ENCODE results near the gene WDR86.

WDR86 gene

DNA sequence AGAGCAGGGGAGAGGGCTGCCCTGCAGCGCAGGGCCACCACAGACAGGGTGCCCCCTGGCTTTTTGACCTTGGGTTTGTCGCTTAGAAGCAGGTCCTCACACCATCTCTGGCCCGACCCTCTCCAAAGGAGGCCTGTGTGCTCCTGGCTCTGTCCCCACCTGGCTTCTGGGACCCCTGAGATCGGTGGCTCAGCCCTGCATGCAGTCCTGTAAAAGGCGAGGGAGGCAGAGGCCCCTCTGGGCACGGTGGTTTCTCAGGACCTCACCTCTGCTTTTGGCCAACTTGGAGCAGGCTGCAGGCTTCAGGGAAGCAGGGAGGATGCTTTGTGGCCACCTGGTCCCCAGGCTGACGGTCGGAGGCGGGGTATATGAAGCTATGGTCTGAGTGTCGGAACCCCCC is 21.4 kb downstream of the WDR86 start:
- no peak for ATAC-seq
- TF ChIP-seq CSDC2 (CRISPR knock-in tag; IDR thresholded peaks at IDR 0.05), result no peak
- TF ChIP-seq BACH2 (CRISPR knock-in tag; IDR thresholded peaks at IDR 0.05; ENCODE audit: borderline replicate concordance), result no peak
- TF ChIP-seq RARB (CRISPR knock-in tag; IDR thresholded peaks at IDR 0.05), result no peak
- TF ChIP-seq POU6F1 (CRISPR knock-in tag; IDR thresholded peaks at IDR 0.05; ENCODE audit: borderline replicate concordance, low read depth), result no peak
- no peak for TF ChIP-seq TCF4 (CRISPR knock-in tag; IDR thresholded peaks at IDR 0.05; ENCODE audit: borderline replicate concordance)
- TF ChIP-seq GLIS3 (CRISPR knock-in tag; IDR thresholded peaks at IDR 0.05), result no peak

DNA sequence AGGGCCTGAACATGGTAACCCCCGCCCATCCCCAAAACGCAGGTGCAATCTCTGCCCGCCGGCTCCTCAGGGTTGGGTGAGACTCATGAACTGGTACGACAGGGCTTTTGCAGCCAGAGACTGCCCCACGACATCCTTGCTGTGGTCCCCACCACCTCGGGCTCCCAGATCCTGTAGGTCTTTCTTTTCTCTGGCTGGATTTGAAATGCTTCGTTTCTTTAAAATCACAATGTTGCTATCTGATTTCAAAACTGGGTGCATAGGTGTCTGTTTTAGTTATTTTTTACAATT is 21.9 kb downstream of the WDR86 start:
- no peak for ATAC-seq

More for the DNA sequence above, 21.9 kb downstream of the WDR86 start:
- TF ChIP-seq POU6F1 (CRISPR knock-in tag; IDR thresholded peaks at IDR 0.05; ENCODE audit: borderline replicate concordance, low read depth), result no peak
- TF ChIP-seq ZNF565 (CRISPR knock-in tag; conservative IDR thresholded peaks at IDR 0.05; ENCODE audit: low read depth), result no peak
- TF ChIP-seq OSR1 (CRISPR knock-in tag; IDR thresholded peaks at IDR 0.05), result no peak
- TF ChIP-seq, protein P1, sequence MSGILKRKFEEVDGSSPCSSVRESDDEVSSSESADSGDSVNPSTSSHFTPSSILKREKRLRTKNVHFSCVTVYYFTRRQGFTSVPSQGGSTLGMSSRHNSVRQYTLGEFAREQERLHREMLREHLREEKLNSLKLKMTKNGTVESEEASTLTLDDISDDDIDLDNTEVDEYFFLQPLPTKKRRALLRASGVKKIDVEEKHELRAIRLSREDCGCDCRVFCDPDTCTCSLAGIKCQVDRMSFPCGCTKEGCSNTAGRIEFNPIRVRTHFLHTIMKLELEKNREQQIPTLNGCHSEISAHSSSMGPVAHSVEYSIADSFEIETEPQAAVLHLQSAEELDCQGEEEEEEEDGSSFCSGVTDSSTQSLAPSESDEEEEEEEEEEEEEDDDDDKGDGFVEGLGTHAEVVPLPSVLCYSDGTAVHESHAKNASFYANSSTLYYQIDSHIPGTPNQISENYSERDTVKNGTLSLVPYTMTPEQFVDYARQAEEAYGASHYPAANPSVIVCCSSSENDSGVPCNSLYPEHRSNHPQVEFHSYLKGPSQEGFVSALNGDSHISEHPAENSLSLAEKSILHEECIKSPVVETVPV (CRISPR knock-in tag; IDR thresholded peaks at IDR 0.05), result no peak
- no peak for TF ChIP-seq ISL1 (CRISPR knock-in tag; IDR thresholded peaks at IDR 0.05)
- TF ChIP-seq, protein P2, sequence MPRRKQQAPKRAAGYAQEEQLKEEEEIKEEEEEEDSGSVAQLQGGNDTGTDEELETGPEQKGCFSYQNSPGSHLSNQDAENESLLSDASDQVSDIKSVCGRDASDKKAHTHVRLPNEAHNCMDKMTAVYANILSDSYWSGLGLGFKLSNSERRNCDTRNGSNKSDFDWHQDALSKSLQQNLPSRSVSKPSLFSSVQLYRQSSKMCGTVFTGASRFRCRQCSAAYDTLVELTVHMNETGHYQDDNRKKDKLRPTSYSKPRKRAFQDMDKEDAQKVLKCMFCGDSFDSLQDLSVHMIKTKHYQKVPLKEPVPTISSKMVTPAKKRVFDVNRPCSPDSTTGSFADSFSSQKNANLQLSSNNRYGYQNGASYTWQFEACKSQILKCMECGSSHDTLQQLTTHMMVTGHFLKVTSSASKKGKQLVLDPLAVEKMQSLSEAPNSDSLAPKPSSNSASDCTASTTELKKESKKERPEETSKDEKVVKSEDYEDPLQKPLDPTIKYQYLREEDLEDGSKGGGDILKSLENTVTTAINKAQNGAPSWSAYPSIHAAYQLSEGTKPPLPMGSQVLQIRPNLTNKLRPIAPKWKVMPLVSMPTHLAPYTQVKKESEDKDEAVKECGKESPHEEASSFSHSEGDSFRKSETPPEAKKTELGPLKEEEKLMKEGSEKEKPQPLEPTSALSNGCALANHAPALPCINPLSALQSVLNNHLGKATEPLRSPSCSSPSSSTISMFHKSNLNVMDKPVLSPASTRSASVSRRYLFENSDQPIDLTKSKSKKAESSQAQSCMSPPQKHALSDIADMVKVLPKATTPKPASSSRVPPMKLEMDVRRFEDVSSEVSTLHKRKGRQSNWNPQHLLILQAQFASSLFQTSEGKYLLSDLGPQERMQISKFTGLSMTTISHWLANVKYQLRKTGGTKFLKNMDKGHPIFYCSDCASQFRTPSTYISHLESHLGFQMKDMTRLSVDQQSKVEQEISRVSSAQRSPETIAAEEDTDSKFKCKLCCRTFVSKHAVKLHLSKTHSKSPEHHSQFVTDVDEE (CRISPR knock-in tag; IDR thresholded peaks at IDR 0.05), result no peak
- no peak for TF ChIP-seq BACH2 (CRISPR knock-in tag; IDR thresholded peaks at IDR 0.05; ENCODE audit: borderline replicate concordance)
- no peak for TF ChIP-seq ZNF70 (CRISPR knock-in tag; IDR thresholded peaks at IDR 0.05)
- no peak for TF ChIP-seq TCF4 (CRISPR knock-in tag; IDR thresholded peaks at IDR 0.05; ENCODE audit: borderline replicate concordance)
- TF ChIP-seq GLIS3 (CRISPR knock-in tag; IDR thresholded peaks at IDR 0.05), result no peak
- TF ChIP-seq, protein P3, sequence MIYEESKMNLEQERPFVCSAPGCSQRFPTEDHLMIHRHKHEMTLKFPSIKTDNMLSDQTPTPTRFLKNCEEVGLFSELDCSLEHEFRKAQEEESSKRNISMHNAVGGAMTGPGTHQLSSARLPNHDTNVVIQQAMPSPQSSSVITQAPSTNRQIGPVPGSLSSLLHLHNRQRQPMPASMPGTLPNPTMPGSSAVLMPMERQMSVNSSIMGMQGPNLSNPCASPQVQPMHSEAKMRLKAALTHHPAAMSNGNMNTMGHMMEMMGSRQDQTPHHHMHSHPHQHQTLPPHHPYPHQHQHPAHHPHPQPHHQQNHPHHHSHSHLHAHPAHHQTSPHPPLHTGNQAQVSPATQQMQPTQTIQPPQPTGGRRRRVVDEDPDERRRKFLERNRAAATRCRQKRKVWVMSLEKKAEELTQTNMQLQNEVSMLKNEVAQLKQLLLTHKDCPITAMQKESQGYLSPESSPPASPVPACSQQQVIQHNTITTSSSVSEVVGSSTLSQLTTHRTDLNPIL (CRISPR knock-in tag; IDR thresholded peaks at IDR 0.05; ENCODE audit: low read depth), result no peak
- TF ChIP-seq ARNTL (CRISPR knock-in tag; IDR thresholded peaks at IDR 0.05; ENCODE audit: borderline replicate concordance, low read depth), result no peak
- TF ChIP-seq PPARA (CRISPR knock-in tag; IDR thresholded peaks at IDR 0.05; ENCODE audit: borderline replicate concordance), result no peak
- TF ChIP-seq ESRRG (CRISPR knock-in tag; IDR thresholded peaks at IDR 0.05), result no peak
- no peak for TF ChIP-seq ZNF8 (CRISPR knock-in tag; IDR thresholded peaks at IDR 0.05)
- no peak for TF ChIP-seq ZFP30 (CRISPR knock-in tag; IDR thresholded peaks at IDR 0.05)
- TF ChIP-seq, protein P4, sequence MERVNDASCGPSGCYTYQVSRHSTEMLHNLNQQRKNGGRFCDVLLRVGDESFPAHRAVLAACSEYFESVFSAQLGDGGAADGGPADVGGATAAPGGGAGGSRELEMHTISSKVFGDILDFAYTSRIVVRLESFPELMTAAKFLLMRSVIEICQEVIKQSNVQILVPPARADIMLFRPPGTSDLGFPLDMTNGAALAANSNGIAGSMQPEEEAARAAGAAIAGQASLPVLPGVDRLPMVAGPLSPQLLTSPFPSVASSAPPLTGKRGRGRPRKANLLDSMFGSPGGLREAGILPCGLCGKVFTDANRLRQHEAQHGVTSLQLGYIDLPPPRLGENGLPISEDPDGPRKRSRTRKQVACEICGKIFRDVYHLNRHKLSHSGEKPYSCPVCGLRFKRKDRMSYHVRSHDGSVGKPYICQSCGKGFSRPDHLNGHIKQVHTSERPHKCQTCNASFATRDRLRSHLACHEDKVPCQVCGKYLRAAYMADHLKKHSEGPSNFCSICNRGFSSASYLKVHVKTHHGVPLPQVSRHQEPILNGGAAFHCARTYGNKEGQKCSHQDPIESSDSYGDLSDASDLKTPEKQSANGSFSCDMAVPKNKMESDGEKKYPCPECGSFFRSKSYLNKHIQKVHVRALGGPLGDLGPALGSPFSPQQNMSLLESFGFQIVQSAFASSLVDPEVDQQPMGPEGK (CRISPR knock-in tag; IDR thresholded peaks at IDR 0.05; ENCODE audit: borderline replicate concordance), result no peak
- no peak for TF ChIP-seq SNAI2 (CRISPR knock-in tag; IDR thresholded peaks at IDR 0.05)

All from SK-N-SH treated with all-trans-retinoic acid at 6 μM for 48 hours (cell line).